ENCODE measurements around the gene CPNE7.

- TF ChIP-seq ZNF384 (IDR thresholded peaks at IDR 0.05) (no peak), ELF4 (IDR thresholded peaks at IDR 0.05) (no peak), FOXM1 (IDR thresholded peaks at IDR 0.05; ENCODE audit: borderline replicate concordance) (no peak), HDGF (IDR thresholded peaks at IDR 0.05; ENCODE audit: borderline replicate concordance) (no peak), SUZ12 (IDR thresholded peaks at IDR 0.05) (no peak), LEF1 (IDR thresholded peaks at IDR 0.05; ENCODE audit: borderline replicate concordance) (no peak), SP1 (IDR thresholded peaks at IDR 0.05) (no peak)
Measured at GRCh38 chr16:89639385-89639784, 63.8 kb downstream of the CPNE7 start.

Measured in HEK293T (cell line).